H1 (cell line): ENCODE results near the gene AGER. TPM values are rescaled to one million over a fixed set of nuclear protein-coding genes. Genes with fewer than 3 reads are reported as not detected.

ENCODE experiments used
- CTCF ChIA-PET: fragments of 300-600 bp; sonication (Branson Sonifier 250); formaldehyde crosslinking; loops from one replicate; lab custom pipeline; 2021; ENCODE audit not compliant: partially characterized antibody; lab: Charles Lee
- POLR2A ChIA-PET: fragments of 300-600 bp; sonication (Branson Sonifier 250); formaldehyde crosslinking; loops from one replicate; lab custom pipeline; 2021; ENCODE audit warnings: inconsistent platforms; ENCODE audit not compliant: partially characterized antibody; lab: Charles Lee
- DNase-seq, 2 experiments: peaks; one replicate each; pipeline versions ENCODE4 v3.0.0 to v3.0.0-alpha.2; 2010 to 2022; ENCODE audit warnings: low spot score in 2 of 2, low read depth in 1 of 2, mixed read lengths in 1 of 2
- FAIRE-seq: peaks from 2 replicates; lab custom pipeline; 2011; peaks lifted over from hg19 to GRCh38; lab: Jason Lieb, UNC
- H2AFZ ChIP-seq: 2 replicates; pipeline ENCODE4 v1.8.1; 2012; ENCODE audit warnings: low read length, inconsistent platforms
- H2AK5ac ChIP-seq: 2 replicates; pipeline ENCODE4 v1.6.1; 2013; ENCODE audit warnings: low read depth, low read length
- H2BK120ac ChIP-seq: replicated peaks from 2 replicates; pipeline ENCODE3; 2013; ENCODE audit warnings: low read depth, low read length, inconsistent platforms
- H2BK12ac ChIP-seq: 2 replicates; pipeline ENCODE4 v1.6.1; 2013; ENCODE audit warnings: low read depth, low read length
- H2BK15ac ChIP-seq: 2 replicates; pipeline ENCODE4 v1.6.1; 2013; ENCODE audit warnings: low read length
- H2BK20ac ChIP-seq: 2 replicates; pipeline ENCODE4 v1.6.1; 2013; ENCODE audit warnings: low read length
- H2BK5ac ChIP-seq: 2 replicates; pipeline ENCODE4 v1.6.1; 2013; ENCODE audit warnings: low read depth, low read length
- H3K14ac ChIP-seq: 2 replicates; pipeline ENCODE4 v1.6.1; 2013; ENCODE audit warnings: inconsistent platforms; ENCODE audit not compliant: insufficient read length
- H3K18ac ChIP-seq: 2 replicates; pipeline ENCODE4 v1.6.1; 2013; ENCODE audit warnings: low read length; ENCODE audit errors: extremely low read depth
- H3K23ac ChIP-seq: 2 replicates; pipeline ENCODE4 v1.6.1; 2013; ENCODE audit warnings: inconsistent platforms; ENCODE audit not compliant: insufficient read length
- H3K23me2 ChIP-seq: 2 replicates; pipeline ENCODE4 v1.6.1; 2013; ENCODE audit warnings: low read depth, low read length
- H3K27ac ChIP-seq: 2 replicates; pipeline ENCODE4 v1.6.1; 2011; ENCODE audit warnings: low read depth, low read length, inconsistent platforms
- H3K27me3 ChIP-seq, 4 experiments: replicated peaks in 1 of 4; 1 replicate in 1 of 4; 2 replicates in 3 of 4; pipeline versions ENCODE4 v1.6.1 to v1.8.1; 2011 to 2013; ENCODE audit warnings: low read length in 3 of 4, mild to moderate bottlenecking in 3 of 4, inconsistent platforms in 2 of 4, mixed read lengths in 2 of 4, moderate library complexity in 1 of 4; ENCODE audit not compliant: control insufficient read depth in 3 of 4, insufficient read depth in 3 of 4; ENCODE audit errors: extremely low read depth in 1 of 4
- H3K36me3 ChIP-seq, 4 experiments: 2 replicates each; pipeline versions ENCODE4 v1.6.1 to v1.8.1; 2011 to 2013; ENCODE audit warnings: mild to moderate bottlenecking in 4 of 4, low read length in 3 of 4, moderate library complexity in 2 of 4, control low read depth in 1 of 4, inconsistent platforms in 1 of 4; ENCODE audit not compliant: insufficient read depth in 4 of 4, control insufficient read depth in 2 of 4
- H3K4ac ChIP-seq: replicated peaks from 2 replicates; pipeline ENCODE3; 2013; ENCODE audit warnings: low read length, low read depth, mixed read lengths, inconsistent platforms; ENCODE audit not compliant: insufficient read length
- H3K4me1 ChIP-seq, 4 experiments: replicated peaks in 1 of 4; 1 replicate in 1 of 4; 2 replicates in 3 of 4; pipeline versions ENCODE4 v1.6.1 to v1.8.1; 2011 to 2013; ENCODE audit warnings: low read length in 3 of 4, inconsistent platforms in 2 of 4, mixed read lengths in 1 of 4; ENCODE audit not compliant: insufficient read depth in 4 of 4, control insufficient read depth in 3 of 4
- H3K4me2 ChIP-seq, 2 experiments: 2 replicates each; pipeline versions ENCODE4 v1.6.1 to v1.8.1; 2011 to 2013; ENCODE audit warnings: low read depth in 2 of 2, low read length in 2 of 2, control low read depth in 1 of 2, inconsistent platforms in 1 of 2, mild to moderate bottlenecking in 1 of 2; ENCODE audit not compliant: insufficient read depth in 1 of 2
- H3K4me3 ChIP-seq, 4 experiments: fragments of 200-600, 300-600 bp in 1 of 4; sonication (generic), shearing (Covaris generic), sonication (Bioruptor Twin) in 1 of 4; 2 replicates each; pipeline versions ENCODE4 v1.5.1 to v1.8.1; 2011 to 2016; ENCODE audit warnings: low read length in 4 of 4, low read depth in 3 of 4, control low read depth in 2 of 4, inconsistent platforms in 2 of 4, mild to moderate bottlenecking in 2 of 4, mixed read lengths in 1 of 4, moderate library complexity in 1 of 4; ENCODE audit not compliant: insufficient read depth in 2 of 4; ENCODE audit errors: extremely low read depth in 1 of 4
- H3K56ac ChIP-seq: replicated peaks from 2 replicates; pipeline ENCODE3; 2013; ENCODE audit warnings: low read depth, mild to moderate bottlenecking, mixed read lengths, low read length, inconsistent platforms; ENCODE audit not compliant: insufficient read length
- H3K79me1 ChIP-seq: 2 replicates; pipeline ENCODE4 v1.6.1; 2013; ENCODE audit warnings: low read depth, low read length, control low read depth
- H3K79me2 ChIP-seq, 2 experiments: 2 replicates each; pipeline versions ENCODE4 v1.6.1 to v1.8.1; 2012 to 2013; ENCODE audit warnings: low read length in 2 of 2, mild to moderate bottlenecking in 2 of 2, inconsistent platforms in 1 of 2; ENCODE audit not compliant: insufficient read depth in 2 of 2, control insufficient read depth in 1 of 2
- H3K9ac ChIP-seq, 4 experiments: replicated peaks in 1 of 4; 1 replicate in 1 of 4; 2 replicates in 3 of 4; pipeline versions ENCODE4 v1.6.1 to v1.8.1; 2011 to 2013; ENCODE audit warnings: low read depth in 3 of 4, low read length in 3 of 4, control low read depth in 2 of 4, mild to moderate bottlenecking in 2 of 4, moderate library complexity in 2 of 4, inconsistent platforms in 1 of 4; ENCODE audit errors: extremely low read depth in 1 of 4
- H3K9me3 ChIP-seq, 2 experiments: 2 replicates each; pipeline versions ENCODE4 v1.6.1 to v1.8.1; 2012 to 2013; ENCODE audit warnings: mild to moderate bottlenecking in 2 of 2, moderate library complexity in 2 of 2, control low read depth in 1 of 2, inconsistent platforms in 1 of 2, low read depth in 1 of 2, low read length in 1 of 2, mixed read lengths in 1 of 2; ENCODE audit not compliant: insufficient read depth in 2 of 2
- H4K20me1 ChIP-seq, 2 experiments: replicated peaks in 1 of 2; 2 replicates each; pipeline versions ENCODE3 to v1.8.1; 2011 to 2013; ENCODE audit warnings: inconsistent platforms in 2 of 2, low read length in 2 of 2, mild to moderate bottlenecking in 1 of 2; ENCODE audit not compliant: insufficient read depth in 2 of 2, control insufficient read depth in 1 of 2
- H4K5ac ChIP-seq: 2 replicates; pipeline ENCODE4 v1.6.1; 2013; ENCODE audit warnings: low read length, low read depth, mixed read lengths, inconsistent platforms; ENCODE audit not compliant: insufficient read length
- H4K8ac ChIP-seq: 2 replicates; pipeline ENCODE4 v1.8.0; 2013; ENCODE audit warnings: mild to moderate bottlenecking, moderate library complexity, low read length, inconsistent platforms; ENCODE audit not compliant: insufficient read depth; ENCODE audit errors: extremely low read depth
- H4K91ac ChIP-seq: replicated peaks from 2 replicates; pipeline ENCODE3; 2013; ENCODE audit warnings: low read length, mixed read lengths, inconsistent platforms; ENCODE audit not compliant: insufficient read length
- ASH2L ChIP-seq: fragments of 200-600, 300-600 bp; sonication (generic); IDR thresholded peaks from one replicate; pipeline ENCODE4 v1.7.1; 2017; ENCODE audit warnings: low read length
- CHD1 ChIP-seq: IDR thresholded peaks from 2 replicates; pipeline ENCODE4 v1.6.1; 2012; ENCODE audit warnings: low read depth, low read length, improper control_type of control experiment
- CREB1 ChIP-seq: IDR thresholded peaks from 2 replicates; pipeline ENCODE4 v1.6.1; 2012; ENCODE audit warnings: inconsistent platforms
- EZH2 ChIP-seq: fragments of 200-600 bp; sonication (generic); IDR thresholded peaks from 2 replicates; pipeline ENCODE4 v1.7.1; 2012; ENCODE audit warnings: low read depth, mild to moderate bottlenecking, moderate library complexity, low read length, inconsistent platforms; ENCODE audit not compliant: severe bottlenecking
- JUN ChIP-seq: IDR thresholded peaks from 2 replicates; pipeline ENCODE4 v1.6.1; 2011; ENCODE audit warnings: low read depth, mild to moderate bottlenecking, improper control_type of control experiment, low read length
- JUND ChIP-seq: IDR thresholded peaks from 2 replicates; pipeline ENCODE4 v1.6.1; 2011; ENCODE audit warnings: mild to moderate bottlenecking, improper control_type of control experiment, low read length
- KDM5A ChIP-seq: fragments of 200-600 bp; IDR thresholded peaks from 2 replicates; pipeline ENCODE4 v1.7.1; 2012; ENCODE audit warnings: mild to moderate bottlenecking, low read length, inconsistent platforms, mixed read lengths
- POLR2A ChIP-seq, 2 experiments: IDR thresholded peaks; 1 replicate in 1 of 2; 2 replicates in 1 of 2; pipeline ENCODE4 v1.6.1; 2011; ENCODE audit warnings: low read depth in 2 of 2, low read length in 2 of 2, mild to moderate bottlenecking in 2 of 2; ENCODE audit errors: control extremely low read depth in 1 of 2
- POLR2AphosphoS5 ChIP-seq: IDR thresholded peaks from 2 replicates; pipeline ENCODE4 v1.6.1; 2011; ENCODE audit warnings: low read depth, low read length
- ZNF274 ChIP-seq: IDR thresholded peaks from 2 replicates; pipeline ENCODE4 v1.7.0; 2012; ENCODE audit warnings: low read length, borderline replicate concordance; ENCODE audit errors: extremely low read depth
- WGBS, 2 experiments: shearing (Covaris generic) in 1 of 2; methylation state at CpG; one replicate each; pipeline versions ENCODE4 v1.1.6 to v1.1.7; 2013 to 2015; ENCODE audit warnings: low lambda C conversion rate in 2 of 2, mixed read lengths in 2 of 2, inconsistent platforms in 1 of 2, low coverage in 1 of 2, missing lambda C conversion rate in 1 of 2; ENCODE audit not compliant: insufficient replicate concordance in 2 of 2, insufficient coverage in 1 of 2, insufficient read length in 1 of 2; ENCODE audit errors: extremely low coverage in 1 of 2, missing lambda C conversion rate in 1 of 2; 5-methylcytosine and 5-hydroxymethylcytosine counted together
- polyA plus RNA-seq, 7 experiments: library from polyadenylated mRNA; depleted of rRNA in 3 of 7; stranded (reverse) in 5 of 7; unstranded in 2 of 7; fragments of >200 nt in 5 of 7; fragments of 200-250 nt in 2 of 7; gene quantifications; 1 replicate in 5 of 7; 2 replicates in 1 of 7; 4 replicates in 1 of 7; pipeline versions ENCODE4 v1.2.1 to v1.2.3, GENCODE V29; 2011 to 2013; ENCODE audit warnings: missing spikeins in 2 of 7, mixed read lengths in 2 of 7
- total RNA-seq: library from RNA; stranded (reverse); fragmentation: NEBNext Ultra II Directional; extraction: Animal tissue kit (Norgen Biotek cat#: 25700); gene quantifications from 2 replicates; pipeline ENCODE4 v1.2.1, GENCODE V29; 2021
- TF ChIP-seq, protein P1 (sequence below): IDR thresholded peaks from 2 replicates; pipeline ENCODE4 v1.6.1; 2012; ENCODE audit warnings: inconsistent platforms

AGER gene
- total and polyA plus RNA-seq, 2 of the 8 experiments (the other 6 are each of a cell fraction or from before 2014, with no cell fraction given): 3.8 to 10.9 TPM

DNA sequence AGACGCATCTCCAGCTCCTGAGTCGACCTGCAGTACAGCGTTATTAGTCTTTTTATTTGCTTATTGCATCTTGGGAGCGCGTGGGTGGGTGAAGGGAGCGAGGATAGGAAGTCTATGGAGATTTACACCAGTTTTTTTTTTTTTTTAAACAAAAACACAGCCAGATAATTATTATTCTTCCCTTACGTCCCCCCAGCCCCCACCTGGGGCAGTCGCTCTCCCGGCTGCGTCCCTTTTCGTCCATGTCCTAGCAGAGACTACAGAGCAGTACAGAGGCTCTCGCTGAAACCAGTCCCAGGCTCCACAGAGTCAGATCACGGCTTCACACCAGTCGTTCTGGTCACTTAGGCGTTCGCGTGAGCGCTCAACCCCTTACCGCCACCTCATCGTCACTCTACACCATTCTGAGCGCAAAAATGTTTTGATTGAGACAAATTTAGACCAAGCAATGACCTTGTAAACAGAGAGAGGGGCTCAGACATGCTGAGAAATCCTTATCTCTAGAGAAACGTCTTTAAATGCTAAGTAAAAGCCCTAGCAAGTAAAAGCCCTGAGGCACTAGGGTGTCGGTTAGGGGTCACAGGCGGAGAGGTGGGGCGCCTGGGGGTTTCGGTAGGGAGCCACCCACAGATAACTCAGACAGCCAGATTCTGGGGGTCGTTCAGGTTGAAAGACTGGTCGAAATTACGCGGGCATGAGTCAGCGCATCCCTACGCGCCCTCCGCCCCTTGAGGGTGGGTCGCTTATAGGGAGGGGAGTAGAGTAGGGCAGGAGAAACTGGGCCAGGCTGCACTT is 31.1 kb downstream of the AGER start:
- Histone ChIP-seq H3K27ac (no peak overlapping the region; the same call in 1 of the 2 replicates), H3K56ac (no peak overlapping the region), H2BK12ac (peak overlapping the region; percentile 71; the same call in 1 of the 2 replicates), H2AK5ac (0 out of 2 replicates have a peak overlapping the region, but pooled peaks have one; percentile 43), H3K4ac (peak overlapping the region; percentile 24), H3K18ac (peak overlapping the region; percentile 84), H3K23me2 (peaks cover 25% of the 10 kb centered on the region), H3K14ac (no peak overlapping the region), H2BK20ac (0 out of 2 replicates have a peak overlapping the region, but pooled peaks have one; percentile 21), H2BK120ac (peak overlapping the region; percentile 77), H3K4me1 (peaks cover 12 to 29% (median 16%) of the 10 kb centered on the region in 4 experiments), H3K4me2 (peak overlapping the region; percentile 92 to 94), H4K5ac (no peak overlapping the region), H3K27me3 (peaks cover 4 to 41% (median 37%) of the 10 kb centered on the region in 4 experiments), H3K23ac (no peak overlapping the region), H2AFZ (no peak overlapping the region; the same call in 1 of the 2 replicates), H3K9me3 (no peaks in the 10 kb centered on the region), H4K91ac (peak overlapping the region; percentile 58), H3K79me1 (0 out of 2 replicates have a peak, but pooled peaks cover 3% of the 10 kb centered on the region), H3K36me3 (peaks cover 4 to 12% (median 10%) of the 10 kb centered on the region in 4 experiments; a peak in 6 of 8 replicates), H2BK5ac (peak overlapping the region; percentile 69; the same call in 1 of the 2 replicates), H2BK15ac (peak overlapping the region; percentile 19; the same call in 1 of the 2 replicates), H3K79me2 (peaks cover 0 to 5% of the 10 kb centered on the region in 2 experiments; a peak in 1 of 4 replicates), H4K20me1 (no peaks in the 10 kb centered on the region), H3K9ac (peak overlapping the region; percentile 31 to 80 (median 73); a peak in 6 of 7 replicates), H3K4me3 (peak overlapping the region; percentile 77 to 98 (median 92)), H4K8ac (no peak overlapping the region; the same call in 1 of the 2 replicates)
- no peak for FAIRE-seq
- ChIA-PET POLR2A (interaction anchor here (0.7 to 4.7 kb wide), 17 partner anchors 11 to 82 kb away, joined by 3 to 30 read pairs (median 4); partner anchors contain the start of genes AGPAT1, ATF6B, EGFL8 and FKBPL), CTCF (interaction anchor here (1.0 to 3.3 kb wide), 9 partner anchors 11 to 43 kb away, joined by 3 to 19 read pairs (median 4); partner anchors contain the start of gene EGFL8)
- DNase-seq: peak in 1 of 2 experiments; percentile 67
- 4% methylated on average over 35 of the region's 35 CpGs; no CpG with 5 or more reads in 1 of the 2 experiments for WGBS, 2 experiments
- TF ChIP-seq JUN (no peak), ASH2L (peak; percentile 3), CHD1 (no peak), CREB1 (peak; percentile 35; the same call in 1 of the 2 replicates), EZH2 (no peak), ZNF274 (no peak), JUND (peak; percentile 59; the same call in 1 of the 2 replicates), POLR2A (IDR thresholded peaks at IDR 0.05; ENCODE audit: control extremely low read depth in 1 of 2, low read depth in 2 of 2, low read length in 2 of 2) (no peak), POLR2AphosphoS5 (no peak), KDM5A (no peak)
- TF ChIP-seq, protein P1, sequence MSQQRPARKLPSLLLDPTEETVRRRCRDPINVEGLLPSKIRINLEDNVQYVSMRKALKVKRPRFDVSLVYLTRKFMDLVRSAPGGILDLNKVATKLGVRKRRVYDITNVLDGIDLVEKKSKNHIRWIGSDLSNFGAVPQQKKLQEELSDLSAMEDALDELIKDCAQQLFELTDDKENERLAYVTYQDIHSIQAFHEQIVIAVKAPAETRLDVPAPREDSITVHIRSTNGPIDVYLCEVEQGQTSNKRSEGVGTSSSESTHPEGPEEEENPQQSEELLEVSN: no peak
